Thyroid gland (tissue), 4 donors: ENCODE results near the gene SLC10A4.

ENCODE experiments used
- POLR2A ChIP-seq, 2 donors: fragments of 450-650 bp; IDR thresholded peaks; one replicate each; pipeline ENCODE4 v1.6.1; 2017; ENCODE audit warnings: antibody characterized with exemption in 2 of 2, mild to moderate bottlenecking in 2 of 2, moderate library complexity in 1 of 2
- TF ChIP-seq, protein P1 (sequence below), 6 experiments: fragments of 200-600 bp in 3 of 6; fragments of 450-650 bp in 3 of 6; sonication (generic) in 3 of 6; IDR thresholded peaks; one replicate each; pipeline ENCODE4 v1.5.1; 2016 to 2019; ENCODE audit warnings: antibody characterized with exemption in 6 of 6, mild to moderate bottlenecking in 2 of 6, inconsistent platforms in 1 of 6, moderate library complexity in 1 of 6

DNA sequence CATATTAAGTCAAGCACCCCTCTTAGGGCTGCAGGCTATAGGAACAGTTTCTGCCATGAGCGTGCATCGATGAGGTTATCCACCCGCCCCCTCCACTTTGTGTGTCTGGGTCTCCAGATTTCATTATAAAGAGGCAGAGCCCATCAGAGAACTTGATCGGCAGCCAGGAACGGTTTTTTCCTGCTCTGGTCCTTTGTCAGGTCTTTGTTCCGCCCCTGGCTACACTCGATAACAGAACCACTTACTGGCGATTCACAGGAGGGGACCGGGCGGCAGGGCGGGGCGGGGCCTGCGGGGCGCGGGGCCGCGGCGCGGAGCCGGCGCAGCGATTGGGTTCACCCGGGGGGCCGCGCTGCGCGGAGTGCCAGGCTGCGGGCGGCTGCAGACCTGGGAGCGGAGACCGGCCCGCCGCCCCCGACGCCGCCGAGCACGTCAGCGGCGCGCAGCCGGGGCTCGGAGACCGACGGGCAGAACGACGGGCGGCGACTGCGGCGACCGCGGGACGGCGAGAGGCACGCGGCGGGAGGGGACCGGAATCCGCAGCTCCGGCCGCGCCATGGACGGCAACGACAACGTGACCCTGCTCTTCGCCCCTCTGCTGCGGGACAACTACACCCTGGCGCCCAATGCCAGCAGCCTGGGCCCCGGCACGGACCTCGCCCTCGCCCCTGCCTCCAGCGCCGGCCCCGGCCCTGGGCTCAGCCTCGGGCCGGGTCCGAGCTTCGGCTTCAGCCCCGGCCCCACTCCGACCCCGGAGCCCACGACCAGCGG lies at the start of gene SLC10A4:
- TF ChIP-seq, protein P1, sequence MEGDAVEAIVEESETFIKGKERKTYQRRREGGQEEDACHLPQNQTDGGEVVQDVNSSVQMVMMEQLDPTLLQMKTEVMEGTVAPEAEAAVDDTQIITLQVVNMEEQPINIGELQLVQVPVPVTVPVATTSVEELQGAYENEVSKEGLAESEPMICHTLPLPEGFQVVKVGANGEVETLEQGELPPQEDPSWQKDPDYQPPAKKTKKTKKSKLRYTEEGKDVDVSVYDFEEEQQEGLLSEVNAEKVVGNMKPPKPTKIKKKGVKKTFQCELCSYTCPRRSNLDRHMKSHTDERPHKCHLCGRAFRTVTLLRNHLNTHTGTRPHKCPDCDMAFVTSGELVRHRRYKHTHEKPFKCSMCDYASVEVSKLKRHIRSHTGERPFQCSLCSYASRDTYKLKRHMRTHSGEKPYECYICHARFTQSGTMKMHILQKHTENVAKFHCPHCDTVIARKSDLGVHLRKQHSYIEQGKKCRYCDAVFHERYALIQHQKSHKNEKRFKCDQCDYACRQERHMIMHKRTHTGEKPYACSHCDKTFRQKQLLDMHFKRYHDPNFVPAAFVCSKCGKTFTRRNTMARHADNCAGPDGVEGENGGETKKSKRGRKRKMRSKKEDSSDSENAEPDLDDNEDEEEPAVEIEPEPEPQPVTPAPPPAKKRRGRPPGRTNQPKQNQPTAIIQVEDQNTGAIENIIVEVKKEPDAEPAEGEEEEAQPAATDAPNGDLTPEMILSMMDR (IDR thresholded peaks at IDR 0.05) = no peak
- no peak for TF ChIP-seq POLR2A (IDR thresholded peaks at IDR 0.05)
